HEK293 (cell line): ENCODE results near the gene PRPF40B.

Experiments used
- GFI1B ChIP-seq: fragments of 450-650 bp; formaldehyde crosslinking; IDR thresholded peaks from 2 replicates; pipeline ENCODE4 v1.5.1; 2016; ENCODE audit warnings: missing biosample characterization, missing genetic modification characterization
- PATZ1 ChIP-seq: fragments of 450-650 bp; formaldehyde crosslinking; IDR thresholded peaks from 2 replicates; pipeline ENCODE4 v1.5.1; 2016; ENCODE audit warnings: missing biosample characterization, missing genetic modification characterization
- SCRT1 ChIP-seq: fragments of 450-650 bp; formaldehyde crosslinking; IDR thresholded peaks from 2 replicates; pipeline ENCODE4 v1.5.1; 2016; ENCODE audit warnings: missing biosample characterization, missing genetic modification characterization, borderline replicate concordance
- TRIM28 ChIP-seq: IDR thresholded peaks from 2 replicates; pipeline ENCODE4 v1.6.1; 2011; ENCODE audit warnings: low read length, control low read depth, borderline replicate concordance
- ZBTB10 ChIP-seq: fragments of 450-650 bp; formaldehyde crosslinking; IDR thresholded peaks from 2 replicates; pipeline ENCODE4 v1.5.1; 2016; ENCODE audit warnings: missing biosample characterization, missing genetic modification characterization
- ZBTB21 ChIP-seq: fragments of 450-650 bp; formaldehyde crosslinking; IDR thresholded peaks from 2 replicates; pipeline ENCODE4 v1.5.1; 2017; ENCODE audit warnings: missing biosample characterization, missing genetic modification characterization
- ZNF169 ChIP-seq: fragments of 450-650 bp; formaldehyde crosslinking; IDR thresholded peaks from 2 replicates; pipeline ENCODE4 v1.5.1; 2016; ENCODE audit warnings: missing biosample characterization, missing genetic modification characterization
- ZNF221 ChIP-seq: fragments of 450-650 bp; formaldehyde crosslinking; IDR thresholded peaks from 2 replicates; pipeline ENCODE4 v1.5.1; 2017; ENCODE audit warnings: missing biosample characterization, missing genetic modification characterization, borderline replicate concordance
- ZNF23 ChIP-seq: fragments of 450-650 bp; formaldehyde crosslinking; IDR thresholded peaks from 2 replicates; pipeline ENCODE4 v1.5.1; 2016; ENCODE audit warnings: missing biosample characterization, missing genetic modification characterization, borderline replicate concordance
- ZNF394 ChIP-seq: fragments of 450-650 bp; formaldehyde crosslinking; IDR thresholded peaks from 2 replicates; pipeline ENCODE4 v1.5.1; 2016; ENCODE audit warnings: missing biosample characterization, missing genetic modification characterization, mild to moderate bottlenecking, moderate library complexity, borderline replicate concordance
- ZNF404 ChIP-seq: fragments of 450-650 bp; formaldehyde crosslinking; IDR thresholded peaks from 2 replicates; pipeline ENCODE4 v1.5.1; 2017; ENCODE audit warnings: missing biosample characterization, missing genetic modification characterization
- ZNF488 ChIP-seq: fragments of 450-650 bp; formaldehyde crosslinking; IDR thresholded peaks from 2 replicates; pipeline ENCODE4 v1.5.1; 2016; ENCODE audit warnings: missing biosample characterization, missing genetic modification characterization
- TF ChIP-seq, protein P1 (sequence below): fragments of 450-650 bp; formaldehyde crosslinking; IDR thresholded peaks from 2 replicates; pipeline ENCODE4 v1.5.1; 2016; ENCODE audit warnings: missing biosample characterization, missing genetic modification characterization
- TF ChIP-seq, protein P2 (sequence below): fragments of 450-650 bp; formaldehyde crosslinking; optimal IDR thresholded peaks from 2 replicates; pipeline ENCODE3; 2016; ENCODE audit warnings: missing biosample characterization, mild to moderate bottlenecking, missing genetic modification characterization

DNA sequence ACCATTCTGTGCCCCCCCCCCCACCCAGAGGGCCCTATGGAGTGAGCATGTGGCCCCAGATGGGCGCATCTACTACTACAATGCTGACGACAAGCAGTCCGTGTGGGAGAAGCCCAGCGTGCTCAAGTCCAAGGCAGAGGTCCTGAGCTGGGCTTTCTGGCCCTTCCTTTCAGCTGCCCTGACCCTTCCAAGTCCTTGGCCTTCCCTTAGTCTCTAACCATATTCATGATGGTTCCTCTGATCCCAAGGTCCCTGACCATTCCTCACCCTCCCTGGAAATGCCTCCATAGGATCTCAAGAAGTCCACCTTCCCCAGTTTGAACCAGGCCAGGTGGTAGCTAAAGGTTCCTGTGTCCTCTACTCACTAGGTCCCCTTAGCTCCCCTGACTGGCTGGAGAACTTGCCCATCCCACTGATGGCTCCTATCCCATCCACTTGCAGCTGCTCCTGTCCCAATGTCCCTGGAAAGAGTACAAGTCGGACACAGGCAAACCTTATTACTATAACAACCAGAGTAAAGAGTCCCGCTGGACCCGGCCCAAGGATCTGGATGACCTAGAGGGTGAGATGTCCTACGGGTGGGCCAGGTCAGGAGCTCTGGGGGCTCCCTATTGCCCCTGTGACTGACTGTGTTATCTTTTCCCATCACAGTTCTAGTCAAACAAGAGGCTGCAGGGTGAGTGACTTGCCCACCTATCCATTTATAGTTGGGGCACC lies 9.8 kb downstream of the PRPF40B start:
- TF ChIP-seq SCRT1 (tag by site-specific recombination) (no peak), ZNF23 (tag by site-specific recombination) (no peak), ZNF488 (tag by site-specific recombination) (no peak), ZNF221 (tag by site-specific recombination) (no peak), GFI1B (tag by site-specific recombination) (no peak), ZNF169 (tag by site-specific recombination) (no peak), PATZ1 (tag by site-specific recombination) (no peak), ZNF404 (tag by site-specific recombination) (no peak), ZBTB10 (tag by site-specific recombination) (no peak), TRIM28 (no peak), ZBTB21 (tag by site-specific recombination) (no peak), ZNF394 (tag by site-specific recombination) (no peak)
- TF ChIP-seq, protein P1, sequence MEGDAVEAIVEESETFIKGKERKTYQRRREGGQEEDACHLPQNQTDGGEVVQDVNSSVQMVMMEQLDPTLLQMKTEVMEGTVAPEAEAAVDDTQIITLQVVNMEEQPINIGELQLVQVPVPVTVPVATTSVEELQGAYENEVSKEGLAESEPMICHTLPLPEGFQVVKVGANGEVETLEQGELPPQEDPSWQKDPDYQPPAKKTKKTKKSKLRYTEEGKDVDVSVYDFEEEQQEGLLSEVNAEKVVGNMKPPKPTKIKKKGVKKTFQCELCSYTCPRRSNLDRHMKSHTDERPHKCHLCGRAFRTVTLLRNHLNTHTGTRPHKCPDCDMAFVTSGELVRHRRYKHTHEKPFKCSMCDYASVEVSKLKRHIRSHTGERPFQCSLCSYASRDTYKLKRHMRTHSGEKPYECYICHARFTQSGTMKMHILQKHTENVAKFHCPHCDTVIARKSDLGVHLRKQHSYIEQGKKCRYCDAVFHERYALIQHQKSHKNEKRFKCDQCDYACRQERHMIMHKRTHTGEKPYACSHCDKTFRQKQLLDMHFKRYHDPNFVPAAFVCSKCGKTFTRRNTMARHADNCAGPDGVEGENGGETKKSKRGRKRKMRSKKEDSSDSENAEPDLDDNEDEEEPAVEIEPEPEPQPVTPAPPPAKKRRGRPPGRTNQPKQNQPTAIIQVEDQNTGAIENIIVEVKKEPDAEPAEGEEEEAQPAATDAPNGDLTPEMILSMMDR (tag by site-specific recombination) = no peak
- TF ChIP-seq, protein P2, sequence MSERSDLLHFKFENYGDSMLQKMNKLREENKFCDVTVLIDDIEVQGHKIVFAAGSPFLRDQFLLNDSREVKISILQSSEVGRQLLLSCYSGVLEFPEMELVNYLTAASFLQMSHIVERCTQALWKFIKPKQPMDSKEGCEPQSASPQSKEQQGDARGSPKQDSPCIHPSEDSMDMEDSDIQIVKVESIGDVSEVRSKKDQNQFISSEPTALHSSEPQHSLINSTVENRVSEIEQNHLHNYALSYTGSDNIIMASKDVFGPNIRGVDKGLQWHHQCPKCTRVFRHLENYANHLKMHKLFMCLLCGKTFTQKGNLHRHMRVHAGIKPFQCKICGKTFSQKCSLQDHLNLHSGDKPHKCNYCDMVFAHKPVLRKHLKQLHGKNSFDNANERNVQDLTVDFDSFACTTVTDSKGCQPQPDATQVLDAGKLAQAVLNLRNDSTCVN (tag by site-specific recombination) = no peak
